ENCODE measurements around the gene ARHGAP10.
A peak's percentile ranks its signal among the peaks of the same experiment; 100 is the strongest.

ARHGAP10 gene

GRCh38 chr4:147732518-147733235 lies 789 bp downstream of the ARHGAP10 start:
- peak in 1 of 3 experiments; percentile 18 for DNase-seq (ENCODE audit: low read depth in 3 of 3)

DNA sequence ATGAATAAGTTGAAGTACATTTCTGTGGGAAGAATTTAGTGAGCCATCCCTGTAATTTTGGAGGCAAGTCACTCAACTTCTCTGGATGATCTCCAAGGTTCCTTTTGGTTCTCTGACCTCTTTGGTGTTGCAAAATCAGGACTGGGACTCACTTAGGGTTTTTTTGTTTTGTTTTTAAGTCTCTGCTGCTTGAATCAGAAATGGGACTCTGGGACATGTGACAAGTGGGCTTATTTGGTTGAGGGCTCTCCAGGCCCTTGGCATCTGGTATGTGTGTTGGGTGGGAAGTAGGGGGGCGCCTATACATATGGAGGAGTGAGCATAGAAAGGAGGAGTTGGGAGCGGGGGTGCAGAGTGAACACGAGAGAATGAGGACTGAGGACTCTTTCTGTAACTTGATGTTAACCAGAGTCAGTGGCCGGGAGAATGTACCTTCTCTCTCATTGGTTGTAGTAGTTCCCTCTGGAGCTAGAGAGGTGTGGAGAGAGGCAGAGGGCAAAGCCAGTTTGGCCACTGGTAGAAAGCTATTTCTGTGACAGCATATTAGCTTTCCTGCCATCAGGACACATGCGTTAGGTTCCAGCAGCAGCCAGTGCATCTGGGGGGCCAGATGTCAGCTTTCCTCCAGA lies 1.9 kb downstream of the ARHGAP10 start:
- no peak for DNase-seq (ENCODE audit: low read depth in 3 of 3)

DNA sequence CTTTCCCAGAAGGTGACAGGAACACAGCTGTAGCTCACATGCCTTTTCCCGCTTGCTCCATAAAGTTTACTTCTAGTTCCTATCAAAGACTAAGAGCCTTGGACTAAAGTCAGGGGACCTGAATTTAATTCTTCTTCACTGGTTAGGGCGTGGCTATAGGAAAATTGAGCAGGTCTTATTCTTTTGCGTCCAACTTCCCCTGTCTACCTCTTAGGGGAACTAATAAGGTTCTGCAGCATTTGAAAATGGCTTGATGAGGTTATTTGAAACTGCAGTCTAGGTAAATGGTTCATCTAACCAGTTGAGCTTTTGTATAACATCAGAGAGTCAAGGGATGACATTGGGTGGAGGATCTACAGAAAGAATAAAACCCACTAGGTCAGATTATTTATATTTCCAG lies 2.6 kb downstream of the ARHGAP10 start:
- no peak for DNase-seq (ENCODE audit: low read depth in 3 of 3)

DNA sequence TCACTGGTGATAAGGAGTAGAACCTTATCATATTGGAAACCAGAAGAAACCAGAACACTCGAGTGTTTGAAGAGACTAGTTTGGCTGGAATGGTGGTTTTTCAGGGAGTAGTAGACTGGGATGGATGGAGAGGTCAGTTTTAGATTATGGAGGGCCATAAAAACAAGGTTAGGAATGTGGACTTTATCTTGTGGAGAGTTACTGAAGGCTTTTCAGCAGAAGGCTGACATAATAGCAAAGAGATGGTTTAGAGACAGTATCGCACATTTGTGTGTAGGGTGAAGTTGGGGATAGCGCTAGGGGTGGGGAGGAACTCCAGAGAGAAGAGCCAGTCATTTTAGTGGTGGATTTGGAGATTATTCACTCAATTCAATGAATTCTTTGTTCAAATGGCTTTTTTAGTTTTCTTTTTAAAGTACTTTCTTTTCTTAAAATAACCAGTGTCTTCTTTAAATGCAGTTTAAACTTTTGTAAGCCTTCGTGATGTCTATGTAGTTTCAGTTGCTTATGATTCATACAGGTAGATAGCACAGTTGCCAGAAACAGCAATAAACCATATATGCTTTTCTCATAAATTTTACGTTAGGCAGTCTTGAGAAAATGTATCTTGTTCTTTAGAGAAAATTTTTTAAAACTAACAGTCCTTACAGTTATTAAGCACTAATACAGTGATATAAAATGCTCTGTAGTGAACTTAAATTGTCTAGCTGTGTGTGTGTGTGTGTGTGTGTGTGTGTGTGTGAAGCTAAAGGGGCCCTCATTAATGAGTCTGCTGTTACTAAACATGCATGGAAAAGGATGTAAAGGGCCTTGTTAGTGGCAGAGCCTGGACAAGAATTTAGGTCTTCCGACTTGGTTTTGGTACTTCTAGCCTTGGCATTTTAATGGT lies 3.8 kb downstream of the ARHGAP10 start:
- DNase-seq (ENCODE audit: low read depth in 3 of 3), result no peak

GRCh38 chr4:147736458-147736857 lies 4.6 kb downstream of the ARHGAP10 start:
- DNase-seq (ENCODE audit: low read depth in 3 of 3), result no peak

DNA sequence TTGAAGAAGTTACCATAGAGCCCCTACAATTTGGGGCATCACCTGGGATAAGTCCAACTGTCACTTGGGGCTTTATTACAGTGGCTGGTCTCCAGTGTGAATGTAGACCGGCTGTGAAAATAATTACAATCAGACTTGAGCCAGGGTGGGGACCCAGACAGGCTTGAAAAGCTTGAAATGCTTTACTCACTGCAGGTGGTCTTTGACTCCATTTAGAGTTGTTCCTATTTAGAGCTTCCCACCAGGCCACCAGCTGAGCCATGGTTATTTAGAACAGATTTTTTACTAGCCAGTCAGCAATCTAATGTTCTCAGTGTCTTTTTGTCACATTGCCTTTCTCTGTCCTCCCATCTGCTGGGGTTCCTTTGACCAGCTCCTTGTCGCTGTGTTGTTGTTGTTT lies 5.7 kb downstream of the ARHGAP10 start:
- no peak for DNase-seq (ENCODE audit: low read depth in 3 of 3)

DNA sequence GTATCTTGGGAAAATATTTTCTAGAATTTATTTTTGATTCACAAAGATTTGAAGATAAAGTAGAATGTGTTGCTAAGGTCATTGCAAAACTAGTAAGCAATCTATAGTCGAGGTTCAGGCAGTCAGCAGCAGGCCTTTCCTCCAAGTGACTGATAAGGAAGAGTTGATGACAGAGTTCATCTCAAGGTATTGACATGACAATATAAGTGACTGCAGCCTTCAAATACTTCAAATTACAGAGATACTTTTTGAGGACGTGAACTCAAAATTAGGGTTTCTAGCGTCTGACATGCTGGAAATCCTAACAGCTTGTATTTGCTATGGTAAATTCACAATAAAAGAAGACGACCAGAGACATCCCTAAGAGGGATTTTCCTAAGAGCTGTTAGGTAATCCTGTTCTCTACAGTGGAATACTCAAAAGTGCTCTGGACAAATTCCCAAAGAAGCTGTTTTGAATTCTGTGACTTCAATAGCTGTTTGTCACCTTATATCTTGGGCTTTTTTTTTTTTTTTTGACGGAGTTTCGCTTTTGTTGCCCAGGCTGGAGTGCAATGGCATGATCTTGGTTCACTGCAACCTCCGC lies 7.4 kb downstream of the ARHGAP10 start:
- DNase-seq (ENCODE audit: low read depth in 3 of 3), result no peak

DNA sequence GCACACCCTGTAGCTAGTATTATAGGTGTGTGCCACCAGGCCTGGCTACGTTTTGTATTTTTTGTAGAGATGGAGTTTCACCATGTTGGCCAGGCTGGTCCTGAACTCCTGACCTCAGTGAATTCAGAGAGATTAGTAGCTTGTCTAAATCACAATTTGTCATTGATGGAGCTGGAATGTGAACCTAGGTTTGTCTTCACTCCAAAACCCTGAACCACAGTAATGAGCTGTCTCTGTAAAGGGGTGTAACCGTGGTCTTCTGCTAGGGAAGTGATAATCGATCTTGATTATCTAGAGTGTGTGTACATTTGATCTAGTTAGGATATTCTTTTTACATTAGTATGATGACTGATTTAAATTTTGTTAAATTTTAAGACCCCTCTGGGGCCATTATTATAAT lies 8.3 kb downstream of the ARHGAP10 start:
- DNase-seq (ENCODE audit: low read depth in 3 of 3), result no peak

DNA sequence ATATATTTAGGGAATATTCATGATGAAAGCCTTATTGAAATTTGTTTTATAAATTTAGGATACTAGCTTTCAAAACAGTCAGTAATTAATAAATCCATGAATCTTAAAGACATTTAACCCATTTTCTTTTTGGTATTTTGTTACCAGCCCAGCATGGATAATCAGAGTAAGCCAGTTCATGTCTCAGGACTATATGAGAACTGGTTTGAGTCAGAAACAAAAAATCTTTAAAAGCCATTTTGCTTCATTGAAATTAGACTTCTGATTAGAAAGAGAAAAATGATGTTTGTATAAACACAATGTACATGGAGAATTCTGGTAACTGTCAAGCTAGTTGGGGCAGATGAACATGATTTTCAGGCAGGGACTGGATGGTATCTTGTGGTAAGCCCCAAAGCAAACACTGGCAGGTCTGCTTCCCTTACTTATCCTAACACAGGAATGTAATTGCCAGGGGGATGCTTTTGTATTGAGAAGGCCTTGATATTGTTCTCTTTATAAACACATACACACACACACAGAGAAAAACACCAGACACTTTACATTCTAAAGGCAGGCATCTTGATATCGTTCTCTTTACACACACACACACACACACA lies 9.4 kb downstream of the ARHGAP10 start:
- DNase-seq (ENCODE audit: low read depth in 3 of 3), result no peak

DNA sequence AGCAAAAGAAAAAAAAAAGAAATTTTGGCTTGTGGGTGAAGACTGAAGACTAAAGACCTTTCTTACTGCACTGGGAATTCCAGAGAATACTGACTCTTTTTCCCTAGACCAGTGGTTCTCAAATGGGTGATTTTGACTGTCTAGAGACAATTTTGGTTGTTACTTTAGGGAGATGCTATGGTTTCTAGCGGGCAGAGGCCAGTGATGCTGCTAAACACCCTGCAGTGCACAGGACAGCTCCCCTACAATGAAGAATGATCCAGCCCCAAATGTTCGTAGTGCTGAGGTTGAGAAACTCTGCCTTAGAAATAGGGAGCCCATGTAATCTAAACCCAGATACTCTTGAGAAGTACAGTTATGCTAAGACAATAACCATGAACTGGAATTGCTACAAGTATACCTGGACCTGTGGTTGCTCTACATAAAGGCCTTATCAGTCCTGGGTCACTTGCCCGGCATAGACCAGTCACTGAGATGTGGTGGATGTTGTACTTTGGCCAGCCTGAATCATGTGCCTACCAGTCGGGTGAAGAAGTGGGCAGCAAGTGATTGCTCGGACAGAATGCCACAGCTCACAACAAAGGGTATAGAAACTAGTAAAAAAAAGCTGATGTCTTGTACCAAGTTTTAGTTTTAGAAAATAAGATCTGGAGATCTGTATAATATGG lies 16.0 kb downstream of the ARHGAP10 start:
- no peak for DNase-seq (ENCODE audit: low read depth in 3 of 3)

- DNase-seq (ENCODE audit: low read depth in 3 of 3), result no peak
Measured at GRCh38 chr4:147749811-147750321, 18.0 kb downstream of the ARHGAP10 start.

DNA sequence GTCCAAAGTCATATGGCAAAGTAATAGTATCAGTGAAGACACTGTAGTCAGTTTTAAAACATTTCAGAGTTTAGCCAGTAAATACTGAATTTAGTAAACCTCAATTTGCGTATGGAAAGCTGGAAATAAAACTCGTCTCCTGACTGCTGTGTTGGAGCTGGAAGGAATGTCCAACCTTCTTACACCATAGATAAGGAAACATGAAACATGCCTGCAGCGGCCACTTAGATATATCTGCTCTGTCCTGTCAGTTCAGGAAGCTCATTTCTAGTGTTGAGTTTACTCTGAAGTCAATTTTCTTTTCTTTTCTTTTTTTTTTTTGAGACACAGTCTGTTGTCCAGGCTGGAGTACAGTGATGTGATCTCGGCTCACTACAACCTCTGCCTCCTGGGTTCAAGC lies 21.2 kb downstream of the ARHGAP10 start:
- no peak for DNase-seq (ENCODE audit: low read depth in 3 of 3)

DNA sequence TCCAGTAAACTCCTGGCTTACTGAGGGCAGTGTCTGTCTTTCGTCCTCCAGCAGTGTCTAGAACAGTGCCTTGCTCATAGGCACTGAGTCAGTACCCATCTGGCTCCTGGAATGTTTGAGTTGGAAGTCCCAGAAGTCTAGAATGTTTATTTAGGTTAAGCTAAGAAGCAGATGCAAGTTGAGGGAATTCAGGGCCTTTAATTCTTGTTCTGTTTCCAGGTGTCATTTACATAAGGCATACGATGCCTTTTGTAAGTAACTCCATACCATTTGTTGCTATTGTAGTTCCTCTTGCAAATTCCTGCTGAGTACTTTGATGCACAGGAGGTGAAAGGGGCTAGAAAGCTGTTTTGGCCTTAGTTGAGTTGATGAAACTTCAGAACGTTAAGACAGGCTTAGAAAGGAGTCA lies 22.2 kb downstream of the ARHGAP10 start:
- no peak for DNase-seq (ENCODE audit: low read depth in 3 of 3)

DNA sequence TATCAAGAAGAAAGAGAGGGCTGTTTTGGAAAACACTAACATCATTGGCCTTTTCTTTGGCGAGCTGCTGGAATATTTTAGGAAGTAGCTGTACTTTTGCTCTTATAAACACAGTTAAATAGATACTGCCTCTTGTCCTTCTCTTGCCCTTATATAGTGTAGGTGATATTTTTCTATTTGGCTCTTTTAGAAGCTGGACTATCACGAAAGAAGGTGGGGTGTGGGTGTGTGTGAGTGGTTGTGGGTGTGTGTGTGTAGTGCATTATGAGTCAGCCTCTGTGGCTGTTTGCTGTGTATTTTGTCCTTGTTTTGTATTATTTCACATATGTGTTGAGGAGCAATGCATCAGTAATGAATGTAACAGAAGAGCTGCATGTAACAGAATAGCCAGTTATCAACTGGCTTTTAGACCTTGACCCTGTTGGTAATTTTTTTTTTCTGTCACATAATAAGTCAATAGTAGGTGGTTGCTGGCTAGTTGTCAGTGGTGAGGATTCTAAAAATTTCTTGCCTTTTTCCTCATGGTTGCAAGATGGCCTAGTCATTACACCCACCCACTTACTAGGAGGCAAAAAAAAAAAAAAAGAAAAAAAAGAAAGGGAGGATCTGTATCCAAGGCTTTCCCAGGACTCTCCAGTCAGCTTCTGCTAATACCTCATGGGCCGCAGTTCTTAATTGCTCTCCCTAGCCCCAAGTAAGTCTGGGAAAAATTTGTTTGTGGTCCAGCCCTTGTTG lies 23.8 kb downstream of the ARHGAP10 start:
- DNase-seq (ENCODE audit: low read depth in 3 of 3), result no peak

DNA sequence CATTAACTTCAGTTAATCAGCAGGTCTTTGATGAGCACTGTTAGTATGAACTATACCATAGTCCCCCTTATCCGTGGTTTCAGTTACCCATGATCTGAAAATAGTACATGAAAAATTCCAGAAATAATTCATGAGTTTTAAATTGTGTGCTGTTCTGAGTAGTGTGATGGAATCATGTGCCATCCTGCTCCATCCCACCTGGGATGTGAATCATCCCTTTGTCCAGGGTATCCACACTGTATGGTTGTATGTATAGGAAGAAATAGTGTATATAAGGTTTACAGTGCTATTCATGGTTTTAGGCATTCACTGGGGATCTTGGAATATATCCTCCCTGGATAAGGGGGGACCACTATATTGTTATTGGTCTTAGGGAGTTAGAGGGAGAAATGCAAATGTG lies 24.5 kb downstream of the ARHGAP10 start:
- DNase-seq (ENCODE audit: low read depth in 3 of 3), result no peak

- DNase-seq (ENCODE audit: low read depth in 3 of 3), result no peak
Measured at GRCh38 chr4:147760176-147760575, 28.3 kb downstream of the ARHGAP10 start.

- DNase-seq (ENCODE audit: low read depth in 3 of 3), result no peak
Measured at GRCh38 chr4:147760695-147761094, 28.8 kb downstream of the ARHGAP10 start.

DNA sequence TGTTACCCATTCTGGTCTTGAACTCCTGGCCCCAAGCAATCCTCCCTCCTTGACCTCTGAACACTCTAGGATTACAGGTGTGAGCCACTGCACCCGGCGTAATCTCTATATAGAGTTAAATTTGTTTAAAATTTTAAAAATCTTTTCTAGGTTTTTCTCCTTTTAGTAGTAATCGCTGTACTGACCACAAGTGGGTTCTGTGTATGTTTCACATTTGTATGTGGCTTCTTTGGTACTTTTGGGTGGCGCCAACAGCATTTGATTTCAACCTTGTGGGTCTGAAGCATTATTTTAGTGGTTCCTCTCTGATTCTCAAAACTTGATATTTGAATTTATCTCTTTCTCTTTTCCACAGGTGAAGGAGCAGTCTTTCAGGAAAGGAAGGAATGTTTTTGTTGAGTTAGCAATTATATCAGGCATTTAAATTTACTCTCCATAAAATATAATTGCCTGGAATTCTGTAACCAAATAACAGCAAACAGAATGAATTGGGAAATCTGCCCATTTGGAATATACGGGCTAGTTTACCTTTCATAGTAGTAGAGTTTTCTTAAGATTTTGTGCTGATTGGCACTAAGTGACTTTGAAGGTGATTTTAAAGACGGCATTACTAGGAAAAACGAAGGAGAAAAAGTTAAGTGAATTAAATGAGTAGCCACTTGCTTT lies 29.5 kb downstream of the ARHGAP10 start:
- no peak for DNase-seq (ENCODE audit: low read depth in 3 of 3)

GRCh38 chr4:147764337-147764736 lies 32.4 kb downstream of the ARHGAP10 start:
- no peak for DNase-seq (ENCODE audit: low read depth in 3 of 3)

DNA sequence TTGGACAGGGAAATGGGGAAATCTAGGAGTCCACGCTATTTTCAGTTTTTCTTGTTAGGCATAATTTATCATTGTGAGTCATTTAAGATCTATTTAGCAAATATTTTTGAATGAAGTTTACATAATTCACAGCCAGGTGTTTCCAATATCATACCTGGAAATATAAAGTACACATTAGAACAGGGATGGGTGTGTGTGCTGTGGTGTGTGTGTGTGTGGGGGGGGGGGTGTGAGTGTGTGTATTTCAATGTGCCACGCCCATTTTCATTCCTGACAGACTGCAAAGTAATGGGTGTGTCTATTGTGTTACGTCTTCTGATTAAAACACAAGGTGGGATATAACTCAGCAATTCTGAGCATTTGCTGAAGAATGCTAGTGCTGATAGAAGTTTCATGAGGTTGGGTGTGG lies 33.2 kb downstream of the ARHGAP10 start:
- DNase-seq (ENCODE audit: low read depth in 3 of 3), result no peak
